Right lobe of liver (tissue), 6 donors: ENCODE data around the gene RPL12. TPM values are rescaled to one million over a fixed set of nuclear protein-coding genes. Genes with fewer than 3 reads are reported as not detected.
A peak's percentile ranks its signal among the peaks of the same experiment; 100 is the strongest.

ENCODE experiments used
- ATAC-seq, 4 donors: fragments of 200-7000 bp; cut with Tn5 transposase; one replicate each; pipeline ENCODE4 v1.9.1; 2020; ENCODE audit warnings: mild to moderate bottlenecking in 4 of 4, moderate library complexity in 4 of 4
- DNase-seq, 3 donors: peaks; one replicate each; pipeline ENCODE4 v3.0.0-alpha.2; 2020
- H3K27ac ChIP-seq, 3 donors: fragments of 200-600 bp; one replicate each; pipeline ENCODE4 v1.8.0; 2022
- H3K27me3 ChIP-seq, 2 donors: fragments of 200-600 bp; one replicate each; pipeline ENCODE4 v1.8.0; 2022
- H3K36me3 ChIP-seq, 4 donors: fragments of 200-600 bp; sonication (generic) in 1 of 4; one replicate each; pipeline versions ENCODE4 v1.5.1 to v1.8.0; 2017 to 2022; ENCODE audit warnings: control low read depth in 1 of 4
- H3K4me1 ChIP-seq, 4 donors: fragments of 200-600 bp; sonication (generic) in 1 of 4; one replicate each; pipeline versions ENCODE4 v1.5.1 to v1.8.0; 2017 to 2022; ENCODE audit warnings: control low read depth in 1 of 4
- H3K4me3 ChIP-seq, 3 donors: fragments of 200-600 bp; one replicate each; pipeline ENCODE4 v1.8.0; 2022
- H3K9me3 ChIP-seq, 4 donors: fragments of 200-600 bp; sonication (generic) in 1 of 4; one replicate each; pipeline versions ENCODE4 v1.5.1 to v1.8.0; 2017 to 2022; ENCODE audit warnings: control low read depth in 1 of 4
- POLR2A ChIP-seq: fragments of 450-650 bp; IDR thresholded peaks from one replicate; pipeline ENCODE4 v1.6.1; 2017; ENCODE audit warnings: antibody characterized with exemption, mild to moderate bottlenecking
- WGBS: methylation state at CpG from one replicate; pipeline ENCODE4 v1.1.6; 2018; ENCODE audit warnings: low coverage, low lambda C conversion rate; ENCODE audit not compliant: insufficient coverage; ENCODE audit errors: missing lambda C conversion rate; 5-methylcytosine and 5-hydroxymethylcytosine counted together
- intact Hi-C, 2 donors: fragments of 100-400 bp; cut with DNase I; formaldehyde crosslinking; loops; one replicate each; pipeline versions ENCODE4 v1.11.2 to v1.14.1; 2022
- small RNA-seq, 2 experiments: library from RNA; depleted of rRNA; stranded (forward); fragments of <200 nt; gene quantifications; one replicate each; pipeline ENCODE3, GENCODE V24; 2016
- total RNA-seq, 6 experiments: library from RNA; depleted of rRNA in 2 of 6; stranded (reverse); fragments of >200 nt in 2 of 6; fragmentation: NEBNext Ultra II Directional in 3 of 6; extraction: Animal tissue kit (Norgen Biotek cat#: 25700) in 3 of 6; gene quantifications; one replicate each; pipeline versions ENCODE4 v1.1.0 to v1.2.4, GENCODE V29; 2016 to 2023
- TF ChIP-seq, protein P1 (sequence below), 4 donors: fragments of 200-600 bp in 3 of 4; fragments of 450-650 bp in 1 of 4; IDR thresholded peaks; one replicate each; pipeline versions ENCODE4 v1.5.1 to v1.8.0; 2016 to 2022; ENCODE audit warnings: antibody characterized with exemption in 4 of 4, mild to moderate bottlenecking in 2 of 4
- donor health status: DM: no; HTN: yes; CAD: no.
- donor health status: DM: no; HTN: no; CAD: no.
- donor health status: DM: no; HTN: no; CAD: no.
- donor health status: DM: no; HTN: yes; CAD: no.
- donor health status: DM: no; HTN: yes; CAD: no.

The RPL12 gene
- total RNA-seq, 6 experiments from 2014 or later, result 271 to 907 (median 364) TPM

DNA sequence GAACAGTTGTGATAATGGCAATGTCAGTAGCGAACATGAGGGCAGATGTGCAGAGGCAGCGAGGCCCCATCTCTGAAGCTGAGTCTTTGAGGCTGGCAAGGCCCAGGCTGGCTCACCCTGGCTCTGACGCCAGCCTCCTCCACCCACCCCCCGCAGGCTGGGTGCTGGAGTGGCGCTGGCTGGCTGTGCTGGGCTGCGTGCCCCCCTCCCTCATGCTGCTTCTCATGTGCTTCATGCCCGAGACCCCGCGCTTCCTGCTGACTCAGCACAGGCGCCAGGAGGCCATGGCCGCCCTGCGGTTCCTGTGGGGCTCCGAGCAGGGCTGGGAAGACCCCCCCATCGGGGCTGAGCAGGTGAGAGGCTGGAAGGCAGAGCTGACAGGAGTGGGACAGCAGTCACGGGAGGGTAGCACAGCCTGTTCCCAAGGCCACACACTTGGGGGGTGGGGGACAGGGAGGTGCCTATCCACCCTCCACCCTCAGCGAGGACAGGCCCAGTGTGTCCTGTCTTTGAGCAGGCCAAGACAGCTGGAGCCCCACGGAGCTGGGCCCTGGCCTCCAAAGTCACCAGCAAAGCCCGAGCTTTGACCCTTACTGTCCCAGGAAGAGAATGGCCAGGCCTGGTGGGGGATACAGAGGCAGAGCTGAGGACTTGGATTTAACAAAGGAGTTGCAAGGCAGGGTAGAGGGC, 48.7 kb downstream of the RPL12 start:
- H3K4me3 ChIP-seq, result no peak overlapping the region

DNA sequence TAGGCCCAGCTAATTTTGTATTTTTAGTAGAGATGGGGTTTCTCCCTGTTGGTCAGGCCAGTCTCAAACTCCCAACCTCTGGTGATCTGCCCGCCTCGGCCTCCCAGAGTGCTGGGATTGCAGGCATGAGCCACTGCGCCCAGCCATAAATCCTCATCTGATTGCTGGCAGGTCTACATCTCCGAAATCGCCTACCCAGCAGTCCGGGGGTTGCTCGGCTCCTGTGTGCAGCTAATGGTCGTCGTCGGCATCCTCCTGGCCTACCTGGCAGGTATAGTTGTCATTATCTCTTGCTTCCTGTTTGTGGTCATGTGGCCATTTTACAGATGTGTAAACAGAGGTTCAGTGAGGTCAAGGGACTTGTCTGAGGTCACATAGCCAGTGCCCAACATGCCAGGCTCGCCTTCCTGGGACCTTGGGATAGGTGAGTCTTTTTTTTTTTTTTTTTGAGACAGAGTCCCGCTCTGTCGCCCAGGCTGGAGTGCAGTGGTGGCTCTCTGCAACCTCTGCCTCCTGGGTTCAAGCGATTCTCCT, 51.4 kb downstream of the RPL12 start:
- TF ChIP-seq POLR2A, result no peak
- TF ChIP-seq, protein P1, sequence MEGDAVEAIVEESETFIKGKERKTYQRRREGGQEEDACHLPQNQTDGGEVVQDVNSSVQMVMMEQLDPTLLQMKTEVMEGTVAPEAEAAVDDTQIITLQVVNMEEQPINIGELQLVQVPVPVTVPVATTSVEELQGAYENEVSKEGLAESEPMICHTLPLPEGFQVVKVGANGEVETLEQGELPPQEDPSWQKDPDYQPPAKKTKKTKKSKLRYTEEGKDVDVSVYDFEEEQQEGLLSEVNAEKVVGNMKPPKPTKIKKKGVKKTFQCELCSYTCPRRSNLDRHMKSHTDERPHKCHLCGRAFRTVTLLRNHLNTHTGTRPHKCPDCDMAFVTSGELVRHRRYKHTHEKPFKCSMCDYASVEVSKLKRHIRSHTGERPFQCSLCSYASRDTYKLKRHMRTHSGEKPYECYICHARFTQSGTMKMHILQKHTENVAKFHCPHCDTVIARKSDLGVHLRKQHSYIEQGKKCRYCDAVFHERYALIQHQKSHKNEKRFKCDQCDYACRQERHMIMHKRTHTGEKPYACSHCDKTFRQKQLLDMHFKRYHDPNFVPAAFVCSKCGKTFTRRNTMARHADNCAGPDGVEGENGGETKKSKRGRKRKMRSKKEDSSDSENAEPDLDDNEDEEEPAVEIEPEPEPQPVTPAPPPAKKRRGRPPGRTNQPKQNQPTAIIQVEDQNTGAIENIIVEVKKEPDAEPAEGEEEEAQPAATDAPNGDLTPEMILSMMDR (IDR thresholded peaks at IDR 0.05), result no peak
- Histone ChIP-seq H3K27me3 (no peaks in the 10 kb centered on the region), H3K27ac (no peak overlapping the region), H3K36me3 (peaks cover 0 to 21% (median 2%) of the 10 kb centered on the region in 4 donors), H3K4me3 (no peak overlapping the region), H3K9me3 (no peaks in the 10 kb centered on the region), H3K4me1 (peaks cover 0 to 13% (median 0%) of the 10 kb centered on the region in 4 donors)
- WGBS, result 91% methylated on average over 6 of the region's 14 CpGs
- ATAC-seq (no peak), DNase-seq (no peak)
- intact Hi-C loops, result no loop called here

More for the DNA sequence above, 48.7 kb downstream of the RPL12 start:
- 76% methylated on average over 3 of the region's 18 CpGs for WGBS
- intact Hi-C loops, result no loop called here
- Histone ChIP-seq H3K36me3 (peaks cover 0 to 28% (median 2%) of the 10 kb centered on the region in 4 donors), H3K4me1 (peaks cover 0 to 20% (median 4%) of the 10 kb centered on the region in 4 donors), H3K27me3 (no peaks in the 10 kb centered on the region), H3K27ac (no peak overlapping the region), H3K9me3 (no peaks in the 10 kb centered on the region)
- DNase-seq, result no peak
- TF ChIP-seq, protein P1 (IDR thresholded peaks at IDR 0.05), result no peak
- no peak for TF ChIP-seq POLR2A
- ATAC-seq, result no peak

DNA sequence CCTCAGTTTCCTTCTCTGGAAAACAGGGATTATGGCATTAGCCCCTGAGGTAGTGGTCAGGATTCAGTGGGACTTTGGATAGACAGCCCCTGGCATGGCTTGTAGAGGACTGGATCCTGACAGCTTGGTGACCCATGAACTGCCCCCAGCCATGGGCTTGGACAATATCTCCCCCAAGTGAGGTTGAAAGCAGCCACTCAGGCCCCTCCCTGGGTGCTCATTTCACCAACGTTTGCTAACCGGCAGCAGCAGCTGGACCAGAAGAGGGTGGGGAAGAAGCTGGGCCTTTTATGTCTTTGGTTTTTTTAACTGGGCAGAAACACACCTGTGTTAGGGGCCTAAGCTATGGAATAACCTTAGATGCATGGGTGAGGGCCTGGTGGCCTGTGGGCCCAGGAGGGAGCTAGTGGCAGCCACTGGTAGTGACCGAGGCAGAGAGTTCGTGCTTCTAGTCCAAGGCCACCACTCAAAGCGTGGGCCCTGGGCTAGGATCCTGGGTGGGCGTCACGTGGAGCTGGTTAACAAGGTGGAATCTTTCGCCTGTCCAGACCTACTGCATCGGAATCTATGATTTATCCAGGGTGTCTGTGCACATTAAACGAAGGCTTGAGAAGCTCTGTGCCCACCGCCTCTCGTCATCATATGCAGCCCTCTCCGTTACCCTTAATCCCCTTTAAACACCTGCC, 52.3 kb downstream of the RPL12 start:
- intact Hi-C loops, result no loop called here

DNA sequence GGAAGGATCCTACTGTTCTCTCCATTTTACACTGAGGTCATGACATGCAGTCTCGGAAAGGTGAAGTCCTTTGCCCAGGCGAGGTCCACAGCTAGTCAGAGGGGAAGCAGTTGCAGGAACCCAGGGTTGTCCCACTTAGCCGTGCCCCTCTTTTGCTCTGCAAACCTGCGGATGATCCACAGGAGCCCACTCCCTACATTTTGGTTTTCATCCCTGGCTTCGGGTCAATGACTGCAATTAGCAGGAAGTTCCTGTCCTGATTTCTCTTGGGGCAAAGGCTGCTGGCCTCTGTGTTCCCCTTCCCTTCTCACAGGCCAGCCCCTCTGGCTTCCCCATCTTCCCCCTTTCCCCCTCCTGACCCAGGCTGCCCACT, 52.9 kb downstream of the RPL12 start:
- H3K27ac ChIP-seq, result peak overlapping the region in 1 of 3 donors; percentile 62
- peaks cover 0 to 5% (median 0%) of the 10 kb centered on the region in 4 donors for H3K36me3 ChIP-seq
- no peak for TF ChIP-seq POLR2A
- TF ChIP-seq, protein P1 (IDR thresholded peaks at IDR 0.05), result peak in 1 of 4 donors; percentile 3
- peak overlapping the region; percentile 67 to 77 (median 74) for H3K4me3 ChIP-seq
- H3K27me3 ChIP-seq, result no peaks in the 10 kb centered on the region
- WGBS, result 30% methylated on average over 4 of the region's 5 CpGs
- ATAC-seq, result no peak
- H3K9me3 ChIP-seq, result no peaks in the 10 kb centered on the region
- no peak for DNase-seq
- H3K4me1 ChIP-seq, result peaks cover 0 to 13% (median 0%) of the 10 kb centered on the region in 4 donors
- intact Hi-C loops, result no loop called here

More for the DNA sequence above, 52.3 kb downstream of the RPL12 start:
- peak overlapping the region in 2 of 3 donors; percentile 74 to 77 for H3K4me3 ChIP-seq
- no peak overlapping the region for H3K27ac ChIP-seq
- TF ChIP-seq, protein P1 (IDR thresholded peaks at IDR 0.05), result no peak
- no peak for TF ChIP-seq POLR2A
- 40% methylated on average over 1 of the region's 13 CpGs for WGBS
- no peak for ATAC-seq
- no peaks in the 10 kb centered on the region for H3K27me3 ChIP-seq
- no peaks in the 10 kb centered on the region for H3K9me3 ChIP-seq
- H3K36me3 ChIP-seq, result peaks cover 0 to 11% (median 0%) of the 10 kb centered on the region in 4 donors
- no peak for DNase-seq
- peaks cover 0 to 13% (median 0%) of the 10 kb centered on the region in 4 donors for H3K4me1 ChIP-seq

Small RNA genes lying within 50 kb of the gene (small RNA-seq; reads per million reads assigned to genes)
- gene RF00019 (0 reads per million in 2 experiments), gene SNORA65 (466 to 585 reads per million in 2 experiments)

Other genes starting within 250 kb of the RPL12 start
- 1 to 10 TPM; 4.4 to 9.7 (median 6.1) TPM for gene GARNL3, start 186.6 kb downstream of the RPL12 start, total RNA-seq
- gene SLC2A8, start 54.2 kb downstream of the RPL12 start, total RNA-seq, result 10 to 100 TPM; 16.2 to 25.0 (median 18.8) TPM
- 1 to 10 TPM; 2.5 to 4.6 (median 3.5) TPM for gene ZNF79, start 27.0 kb downstream of the RPL12 start, total RNA-seq
- 10 to 100 TPM in 5 of 6 experiments, 1 to 10 TPM in 1; 9.4 to 13.3 (median 12.1) TPM for gene LRSAM1, start 104 bp upstream of the RPL12 start, total RNA-seq
- 10 to 100 TPM in 1 of 6 experiments, 1 to 10 TPM in 5; 1.8 to 13.5 (median 4.1) TPM for gene STXBP1, start 160.9 kb upstream of the RPL12 start, total RNA-seq